Esophagus muscularis mucosa (tissue), 4 donors: ENCODE measurements around the gene DEPDC1B. TPM values are rescaled to one million over a fixed set of nuclear protein-coding genes. Genes with fewer than 3 reads are reported as not detected.
A peak's percentile ranks its signal among the peaks of the same experiment; 100 is the strongest.
"Not testable (repeated sequence)": the region's sequence is repeated elsewhere in the genome, so short reads cannot be mapped to it uniquely, and the experiment has no call there.

Source experiments
- DNase-seq: peaks from one replicate; pipeline ENCODE4 v3.0.0-alpha.2; 2017; ENCODE audit errors: extremely low spot score
- H3K27ac ChIP-seq, 4 donors: fragments of 200-600 bp; sonication (generic); replicated peaks in 1 of 4; 1 replicate in 3 of 4; 2 replicates in 1 of 4; pipeline ENCODE4 v1.5.1; 2016 to 2019; ENCODE audit warnings: mild to moderate bottlenecking in 1 of 4
- H3K27me3 ChIP-seq, 4 donors: fragments of 200-600 bp; sonication (generic); one replicate each; pipeline versions ENCODE4 v1.5.1 to v1.6.0; 2016 to 2019
- H3K36me3 ChIP-seq, 4 donors: fragments of 200-600 bp; sonication (generic); one replicate each; pipeline ENCODE4 v1.5.1; 2016 to 2019
- H3K4me1 ChIP-seq, 4 donors: fragments of 200-600 bp; sonication (generic); one replicate each; pipeline ENCODE4 v1.5.1; 2016 to 2019
- H3K4me3 ChIP-seq, 4 donors: fragments of 200-600 bp; sonication (generic); 1 replicate in 2 of 4; 2 replicates in 2 of 4; pipeline ENCODE4 v1.5.1; 2016 to 2019; ENCODE audit warnings: mild to moderate bottlenecking in 4 of 4, moderate library complexity in 1 of 4
- H3K9me3 ChIP-seq, 4 donors: fragments of 200-600 bp; sonication (generic); 1 replicate in 3 of 4; 2 replicates in 1 of 4; pipeline ENCODE4 v1.5.1; 2016 to 2019
- EP300 ChIP-seq: sonication (generic); formaldehyde crosslinking; IDR thresholded peaks from one replicate; pipeline ENCODE4 v1.6.1; 2017; ENCODE audit warnings: antibody characterized with exemption
- POLR2A ChIP-seq: fragments of 450-650 bp; IDR thresholded peaks from one replicate; pipeline ENCODE4 v1.6.1; 2017; ENCODE audit warnings: antibody characterized with exemption, moderate library complexity, mild to moderate bottlenecking, low read depth
- POLR2AphosphoS5 ChIP-seq, 2 donors: sonication (generic); formaldehyde crosslinking; IDR thresholded peaks; one replicate each; pipeline ENCODE4 v1.6.1; 2017; ENCODE audit warnings: antibody characterized with exemption in 2 of 2
- WGBS: methylation state at CpG from one replicate; pipeline ENCODE4 v1.1.5; 2018; 5-methylcytosine and 5-hydroxymethylcytosine counted together
- intact Hi-C: fragments of 100-400 bp; cut with DNase I; formaldehyde crosslinking; loops from one replicate; pipeline ENCODE4 v1.15.1; 2023
- total RNA-seq, 4 donors: library from RNA; depleted of rRNA; stranded (reverse); fragments of >200 nt; gene quantifications; one replicate each; pipeline versions ENCODE4 v1.1.0 to v1.2.1, GENCODE V29; 2016
- TF ChIP-seq, protein P1 (sequence below), 3 experiments: fragments of 200-600 bp in 2 of 3; fragments of 450-650 bp in 1 of 3; sonication (generic) in 2 of 3; IDR thresholded peaks; one replicate each; pipeline ENCODE4 v1.5.1; 2017 to 2019; ENCODE audit warnings: antibody characterized with exemption in 3 of 3, mild to moderate bottlenecking in 2 of 3, moderate library complexity in 1 of 3

DEPDC1B gene
- total RNA-seq, 4 donors from 2014 or later: 0.17 to 0.57 (median 0.42) TPM; not detected in 1

DNA sequence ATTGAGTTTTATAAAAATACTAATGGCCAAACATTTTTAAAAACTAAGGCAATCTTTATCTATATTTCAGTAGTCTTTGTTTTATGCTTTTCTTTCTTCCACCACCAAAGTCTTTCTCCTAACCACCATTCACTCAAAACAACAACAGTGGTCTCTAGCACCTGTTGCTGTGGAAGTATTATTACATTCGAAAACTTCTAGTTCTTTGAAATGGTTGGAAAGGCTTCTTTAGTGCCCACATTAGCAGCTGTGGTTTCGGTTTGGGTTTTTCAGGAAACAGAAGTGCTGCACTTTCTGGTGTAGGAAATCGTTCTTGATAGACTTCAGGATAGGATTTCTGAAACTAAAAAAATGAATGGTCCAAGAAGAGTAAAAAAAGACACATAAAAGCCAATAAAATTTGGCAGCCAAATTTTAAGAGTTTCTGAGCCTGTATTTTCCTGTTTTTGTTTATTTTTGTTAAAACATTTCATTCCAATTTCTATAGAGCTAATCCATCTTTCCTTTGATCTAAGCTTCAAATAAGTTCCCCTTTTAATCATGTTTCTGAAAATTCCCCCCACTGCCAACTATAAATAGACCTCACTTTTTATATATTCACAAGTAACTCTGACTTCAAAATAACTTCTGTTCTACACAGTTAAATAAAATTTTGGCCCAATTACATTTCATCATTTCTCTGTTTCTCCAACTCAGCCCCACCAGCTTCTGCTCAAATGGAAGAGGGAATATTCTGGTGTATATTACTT is 102.2 kb downstream of the DEPDC1B start:
- no peaks in the 10 kb centered on the region for H3K27me3 ChIP-seq
- H3K4me3 ChIP-seq: no peak overlapping the region
- no peaks in the 10 kb centered on the region for H3K9me3 ChIP-seq
- no peaks in the 10 kb centered on the region for H3K4me1 ChIP-seq
- TF ChIP-seq POLR2A (no peak), POLR2AphosphoS5 (IDR thresholded peaks at IDR 0.05) (no peak), EP300 (no peak)
- TF ChIP-seq, protein P1, sequence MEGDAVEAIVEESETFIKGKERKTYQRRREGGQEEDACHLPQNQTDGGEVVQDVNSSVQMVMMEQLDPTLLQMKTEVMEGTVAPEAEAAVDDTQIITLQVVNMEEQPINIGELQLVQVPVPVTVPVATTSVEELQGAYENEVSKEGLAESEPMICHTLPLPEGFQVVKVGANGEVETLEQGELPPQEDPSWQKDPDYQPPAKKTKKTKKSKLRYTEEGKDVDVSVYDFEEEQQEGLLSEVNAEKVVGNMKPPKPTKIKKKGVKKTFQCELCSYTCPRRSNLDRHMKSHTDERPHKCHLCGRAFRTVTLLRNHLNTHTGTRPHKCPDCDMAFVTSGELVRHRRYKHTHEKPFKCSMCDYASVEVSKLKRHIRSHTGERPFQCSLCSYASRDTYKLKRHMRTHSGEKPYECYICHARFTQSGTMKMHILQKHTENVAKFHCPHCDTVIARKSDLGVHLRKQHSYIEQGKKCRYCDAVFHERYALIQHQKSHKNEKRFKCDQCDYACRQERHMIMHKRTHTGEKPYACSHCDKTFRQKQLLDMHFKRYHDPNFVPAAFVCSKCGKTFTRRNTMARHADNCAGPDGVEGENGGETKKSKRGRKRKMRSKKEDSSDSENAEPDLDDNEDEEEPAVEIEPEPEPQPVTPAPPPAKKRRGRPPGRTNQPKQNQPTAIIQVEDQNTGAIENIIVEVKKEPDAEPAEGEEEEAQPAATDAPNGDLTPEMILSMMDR (IDR thresholded peaks at IDR 0.05): no peak
- intact Hi-C loops: no loop called here
- H3K36me3 ChIP-seq: no peaks in the 10 kb centered on the region
- DNase-seq: no peak
- no peak overlapping the region for H3K27ac ChIP-seq
- WGBS: 55% methylated on average over 3 of the region's 3 CpGs

DNA sequence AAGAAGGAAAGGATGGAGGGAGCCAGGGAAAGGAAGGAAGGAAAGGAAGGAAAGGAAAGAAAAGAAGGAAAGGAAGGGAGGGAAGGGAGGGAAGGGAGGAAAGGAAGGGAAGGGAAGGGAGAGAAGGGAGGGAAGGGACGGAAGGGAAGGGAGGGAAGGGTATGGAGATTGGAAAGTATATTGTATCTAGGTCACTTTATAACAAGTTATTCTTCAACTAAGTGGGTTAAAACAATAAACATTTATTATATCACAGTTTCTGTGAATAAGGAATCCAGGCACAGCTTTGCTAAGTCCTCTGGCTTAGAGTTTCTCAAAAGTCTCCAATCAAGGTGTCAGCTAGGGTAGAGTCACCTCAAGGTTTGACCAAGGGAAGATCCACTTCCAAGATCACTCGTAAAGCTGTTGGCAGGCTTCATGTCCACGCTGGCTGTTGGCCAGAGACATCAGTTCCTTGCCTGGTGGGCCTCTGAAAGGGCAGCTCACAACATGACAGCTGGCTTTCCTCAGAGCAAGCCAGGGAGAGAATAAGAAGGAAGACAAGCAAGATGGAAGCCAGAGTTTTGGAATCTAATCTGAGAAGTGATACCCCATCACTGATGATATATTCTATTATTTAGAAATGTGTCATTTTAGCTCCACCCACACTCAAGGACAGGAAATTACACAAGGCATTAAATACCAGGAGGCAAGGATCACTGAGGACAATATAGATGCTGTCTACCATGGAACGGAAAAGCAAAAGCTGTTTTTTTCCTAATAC is 105.1 kb downstream of the DEPDC1B start:
- Histone ChIP-seq H3K4me3 (no peak overlapping the region), H3K36me3 (no peaks in the 10 kb centered on the region), H3K4me1 (no peaks in the 10 kb centered on the region), H3K27ac (no peak overlapping the region), H3K27me3 (no peaks in the 10 kb centered on the region), H3K9me3 (no peaks in the 10 kb centered on the region)
- TF ChIP-seq, protein P1 (IDR thresholded peaks at IDR 0.05): no peak
- TF ChIP-seq POLR2AphosphoS5 (IDR thresholded peaks at IDR 0.05) (no peak), POLR2A (no peak)
- no peak for DNase-seq
- intact Hi-C loops: no loop called here
- 83% methylated on average over 3 of the region's 4 CpGs for WGBS

DNA sequence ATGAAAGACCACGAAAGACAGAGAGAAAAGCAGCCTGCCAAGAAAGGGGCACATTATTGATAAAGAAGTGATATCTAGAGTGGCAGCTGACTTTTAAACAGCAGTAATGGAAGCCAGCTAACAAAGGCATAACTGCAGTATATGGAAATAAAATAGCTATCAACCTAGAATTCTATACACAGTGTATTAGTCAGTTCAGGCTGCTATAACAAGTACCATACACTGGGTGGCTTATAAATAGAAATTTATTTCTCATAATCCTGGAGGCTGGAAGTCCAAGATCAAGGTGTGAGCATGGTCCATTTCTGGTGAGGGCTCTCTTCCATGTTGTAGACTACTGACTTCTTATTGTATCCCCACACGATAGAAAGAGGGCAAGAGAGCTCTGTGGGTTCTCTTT is 109.8 kb downstream of the DEPDC1B start:
- H3K4me1 ChIP-seq: peaks cover 0 to 8% (median 6%) of the 10 kb centered on the region in 4 donors
- 95% methylated on average over 2 of the region's 2 CpGs for WGBS
- intact Hi-C loops: no loop called here
- no peak overlapping the region for H3K4me3 ChIP-seq
- H3K9me3 ChIP-seq: no peaks in the 10 kb centered on the region
- H3K36me3 ChIP-seq: no peaks in the 10 kb centered on the region
- TF ChIP-seq, protein P1 (IDR thresholded peaks at IDR 0.05): no peak
- TF ChIP-seq POLR2A (no peak), POLR2AphosphoS5 (IDR thresholded peaks at IDR 0.05) (no peak), EP300 (no peak)
- no peaks in the 10 kb centered on the region for H3K27me3 ChIP-seq
- DNase-seq: no peak
- H3K27ac ChIP-seq: no peak overlapping the region

DNA sequence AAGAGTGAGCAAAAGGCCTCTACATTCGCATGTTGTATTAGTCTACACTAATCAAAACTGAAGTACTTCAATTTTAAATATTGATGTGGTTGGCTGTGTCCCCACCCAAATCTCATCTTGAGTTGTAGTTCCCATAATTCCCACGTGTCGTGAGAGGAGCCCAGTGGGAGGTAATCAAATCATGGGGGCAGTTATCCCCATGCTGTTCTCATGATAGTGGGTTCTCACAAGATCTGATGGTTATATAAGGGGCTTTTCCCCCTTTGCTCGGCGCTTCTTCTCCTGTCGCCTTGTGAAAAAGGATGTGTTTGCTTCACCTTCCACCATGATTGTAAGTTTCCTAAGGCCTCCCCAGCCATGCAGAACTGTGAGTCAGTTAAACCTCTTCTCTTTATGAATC is 112.7 kb downstream of the DEPDC1B start:
- 93% methylated on average over 6 of the region's 6 CpGs for WGBS
- H3K27me3 ChIP-seq, H3K4me1 ChIP-seq, H3K27ac ChIP-seq, H3K9me3 ChIP-seq, DNase-seq, H3K4me3 ChIP-seq, H3K36me3 ChIP-seq: not testable (repeated sequence)
- intact Hi-C loops: loop anchor here (5.0 to 10.0 kb wide), 2 partner anchors 203 to 775 kb away; no protein-coding TSS in a partner anchor

DNA sequence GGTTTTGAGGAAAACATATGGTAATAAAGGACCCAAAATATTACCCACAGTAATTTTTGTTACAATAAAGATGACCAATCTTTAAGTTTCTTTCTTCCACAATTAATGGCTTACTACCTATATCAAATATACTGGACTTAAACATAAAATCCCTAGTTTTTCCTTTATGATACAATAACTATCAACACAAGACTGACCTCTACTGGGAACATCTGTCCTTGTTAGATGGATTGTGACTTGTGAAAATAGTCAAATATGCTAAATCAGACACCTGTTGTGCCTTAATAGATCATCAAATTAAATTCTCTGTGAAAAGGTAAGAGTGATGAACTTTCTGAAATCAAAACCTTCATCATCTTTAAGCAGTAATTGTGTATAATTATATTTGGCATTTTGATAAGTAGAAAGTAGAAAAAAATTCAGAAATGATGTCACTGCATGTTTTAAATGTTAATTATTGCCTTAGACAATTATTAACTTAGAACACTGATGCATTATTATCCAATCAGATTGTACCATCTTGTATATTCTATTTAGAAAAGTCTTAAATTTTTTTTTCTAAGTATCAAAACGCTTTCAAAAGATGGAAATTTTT is 113.6 kb downstream of the DEPDC1B start:
- no peak for TF ChIP-seq POLR2AphosphoS5 (IDR thresholded peaks at IDR 0.05)
- TF ChIP-seq, protein P1 (IDR thresholded peaks at IDR 0.05): peak; percentile 44 to 55 (median 53)
- no peak for DNase-seq
- H3K27ac ChIP-seq: no peak overlapping the region
- H3K4me1 ChIP-seq: peaks cover 0 to 8% (median 7%) of the 10 kb centered on the region in 4 donors
- no peaks in the 10 kb centered on the region for H3K36me3 ChIP-seq
- intact Hi-C loops: loop anchor here (5.0 to 10.0 kb wide), 2 partner anchors 202 to 774 kb away; no protein-coding TSS in a partner anchor
- no peak overlapping the region for H3K4me3 ChIP-seq
- WGBS: 85% methylated on average over 1 of the region's 1 CpG
- H3K27me3 ChIP-seq: no peaks in the 10 kb centered on the region
- no peaks in the 10 kb centered on the region for H3K9me3 ChIP-seq
